Loucy (cell line): Measurements from ENCODE around the gene KCNQ2.

Experiments
- H2AFZ ChIP-seq: fragments of 200-600 bp; sonication (generic); 2 replicates; pipeline ENCODE4 v1.6.0; 2016; ENCODE audit warnings: antibody characterized with exemption, mild to moderate bottlenecking, low read length, moderate library complexity
- H3F3A ChIP-seq: fragments of 200-600 bp; 2 replicates; pipeline ENCODE4 v1.6.0; 2016; ENCODE audit warnings: antibody characterized with exemption, low read depth, mild to moderate bottlenecking
- H3K27me3 ChIP-seq: fragments of 200-600 bp; sonication (generic); 2 replicates; pipeline ENCODE4 v1.6.1; 2014; ENCODE audit warnings: low read length, mild to moderate bottlenecking; ENCODE audit not compliant: insufficient read depth, poor library complexity, severe bottlenecking
- H3K36me3 ChIP-seq: fragments of 200-600 bp; sonication (generic); 2 replicates; pipeline ENCODE4 v1.6.1; 2016; ENCODE audit warnings: low read length; ENCODE audit not compliant: insufficient read depth
- H3K4me1 ChIP-seq: fragments of 200-600 bp; sonication (generic); 2 replicates; pipeline ENCODE4 v1.5.1; 2014; ENCODE audit warnings: low read length, mild to moderate bottlenecking; ENCODE audit not compliant: insufficient read depth, poor library complexity, severe bottlenecking
- H3K4me2 ChIP-seq: fragments of 200-600 bp; sonication (generic); 2 replicates; pipeline ENCODE4 v1.6.0; 2014; ENCODE audit warnings: antibody characterized with exemption, low read length, low read depth, mild to moderate bottlenecking; ENCODE audit not compliant: poor library complexity, severe bottlenecking
- H3K4me3 ChIP-seq: fragments of 200-600 bp; sonication (generic); 2 replicates; pipeline ENCODE4 v1.5.1; 2014; ENCODE audit warnings: low read length, mild to moderate bottlenecking, mixed read lengths; ENCODE audit not compliant: poor library complexity, severe bottlenecking
- H3K79me2 ChIP-seq: fragments of 200-600 bp; sonication (generic); 2 replicates; pipeline ENCODE4 v1.6.1; 2014; ENCODE audit warnings: low read length; ENCODE audit not compliant: insufficient read depth
- H3K9ac ChIP-seq: fragments of 200-600 bp; sonication (generic); 2 replicates; pipeline ENCODE4 v1.6.0; 2014; ENCODE audit warnings: mild to moderate bottlenecking, low read depth, low read length, moderate library complexity; ENCODE audit not compliant: poor library complexity, severe bottlenecking
- H3K9me2 ChIP-seq: fragments of 200-600 bp; sonication (generic); replicated peaks from 2 replicates; pipeline ENCODE4 v1.6.1; 2016; ENCODE audit warnings: low read depth, low read length, mixed read lengths
- H3K9me3 ChIP-seq: fragments of 200-600 bp; sonication (generic); 2 replicates; pipeline ENCODE4 v1.6.1; 2014; ENCODE audit warnings: mild to moderate bottlenecking, antibody characterized with exemption, low read length, low read depth; ENCODE audit not compliant: insufficient read depth
- H4K20me1 ChIP-seq: fragments of 200-600 bp; sonication (generic); 2 replicates; pipeline ENCODE4 v1.6.0; 2014; ENCODE audit warnings: antibody characterized with exemption, low read length, mild to moderate bottlenecking; ENCODE audit not compliant: insufficient read depth, poor library complexity, severe bottlenecking
- EZH2phosphoT487 ChIP-seq: fragments of 200-600 bp; IDR thresholded peaks from 2 replicates; pipeline ENCODE4 v1.6.1; 2018; ENCODE audit warnings: antibody characterized with exemption, mild to moderate bottlenecking, moderate library complexity, borderline replicate concordance
- TF ChIP-seq, protein P1 (sequence below): fragments of 200-600 bp; sonication (generic); conservative IDR thresholded peaks from 2 replicates; pipeline ENCODE4 v1.5.1; 2014; ENCODE audit warnings: mild to moderate bottlenecking, antibody characterized with exemption, low read length

Gene KCNQ2

DNA sequence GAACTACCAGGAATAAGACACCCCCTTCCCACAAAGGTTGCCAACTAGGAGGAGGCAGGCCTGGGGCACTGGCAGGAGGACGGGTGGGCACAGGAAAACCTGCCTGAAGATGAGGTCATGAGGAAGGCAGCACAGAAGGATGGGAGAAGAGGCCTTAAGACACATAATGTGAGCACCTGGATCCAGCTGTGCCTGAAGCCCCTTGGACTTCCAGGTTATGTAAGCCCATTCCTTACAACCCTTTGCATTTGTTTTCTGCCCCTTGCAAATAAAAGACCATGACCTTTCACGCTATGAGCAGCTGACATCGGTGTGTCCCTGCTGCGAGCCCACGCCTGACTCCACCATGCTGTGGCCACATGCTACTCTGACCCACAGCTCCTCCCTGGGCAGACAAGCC, 23.4 kb downstream of the KCNQ2 start:
- no peak for TF ChIP-seq EZH2phosphoT487
- TF ChIP-seq, protein P1, sequence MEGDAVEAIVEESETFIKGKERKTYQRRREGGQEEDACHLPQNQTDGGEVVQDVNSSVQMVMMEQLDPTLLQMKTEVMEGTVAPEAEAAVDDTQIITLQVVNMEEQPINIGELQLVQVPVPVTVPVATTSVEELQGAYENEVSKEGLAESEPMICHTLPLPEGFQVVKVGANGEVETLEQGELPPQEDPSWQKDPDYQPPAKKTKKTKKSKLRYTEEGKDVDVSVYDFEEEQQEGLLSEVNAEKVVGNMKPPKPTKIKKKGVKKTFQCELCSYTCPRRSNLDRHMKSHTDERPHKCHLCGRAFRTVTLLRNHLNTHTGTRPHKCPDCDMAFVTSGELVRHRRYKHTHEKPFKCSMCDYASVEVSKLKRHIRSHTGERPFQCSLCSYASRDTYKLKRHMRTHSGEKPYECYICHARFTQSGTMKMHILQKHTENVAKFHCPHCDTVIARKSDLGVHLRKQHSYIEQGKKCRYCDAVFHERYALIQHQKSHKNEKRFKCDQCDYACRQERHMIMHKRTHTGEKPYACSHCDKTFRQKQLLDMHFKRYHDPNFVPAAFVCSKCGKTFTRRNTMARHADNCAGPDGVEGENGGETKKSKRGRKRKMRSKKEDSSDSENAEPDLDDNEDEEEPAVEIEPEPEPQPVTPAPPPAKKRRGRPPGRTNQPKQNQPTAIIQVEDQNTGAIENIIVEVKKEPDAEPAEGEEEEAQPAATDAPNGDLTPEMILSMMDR = no peak
- H3K4me2 ChIP-seq = no peak overlapping the region
- no peaks in the 10 kb centered on the region for H3K9me2 ChIP-seq
- H3K9me3 ChIP-seq = no peaks in the 10 kb centered on the region
- peaks cover 17% of the 10 kb centered on the region for H3K4me1 ChIP-seq
- no peak overlapping the region for H3K9ac ChIP-seq
- no peak overlapping the region for H2AFZ ChIP-seq
- H3K27me3 ChIP-seq = no peaks in the 10 kb centered on the region
- H3F3A ChIP-seq = no peaks in the 10 kb centered on the region
- H4K20me1 ChIP-seq = no peaks in the 10 kb centered on the region
- H3K79me2 ChIP-seq = no peaks in the 10 kb centered on the region
- H3K36me3 ChIP-seq = no peaks in the 10 kb centered on the region
- no peak overlapping the region for H3K4me3 ChIP-seq

DNA sequence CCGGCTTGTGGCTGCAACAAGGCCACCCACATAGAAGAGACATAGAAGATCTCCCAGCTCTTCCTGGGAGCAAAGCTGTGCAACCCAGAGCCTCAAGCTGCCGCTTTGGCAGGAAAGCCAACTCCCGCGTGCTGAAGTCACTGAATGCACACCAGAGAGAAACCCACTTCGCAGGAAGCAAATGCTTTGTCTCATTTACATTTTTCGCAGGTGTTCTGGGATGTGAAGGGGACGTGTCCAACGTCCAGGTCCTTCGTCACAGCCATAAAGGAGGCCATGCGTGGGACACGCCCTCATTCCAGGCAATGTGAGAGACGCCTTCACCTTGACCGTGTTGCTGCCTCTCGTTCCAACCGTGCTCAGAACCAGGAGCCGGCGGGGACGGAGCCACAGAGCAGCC, 24.4 kb downstream of the KCNQ2 start:
- no peaks in the 10 kb centered on the region for H3K27me3 ChIP-seq
- H2AFZ ChIP-seq = no peak overlapping the region
- no peaks in the 10 kb centered on the region for H3K79me2 ChIP-seq
- no peaks in the 10 kb centered on the region for H3K9me2 ChIP-seq
- H3K9ac ChIP-seq = no peak overlapping the region
- H3K36me3 ChIP-seq = no peaks in the 10 kb centered on the region
- H3F3A ChIP-seq = no peaks in the 10 kb centered on the region
- H3K4me1 ChIP-seq = peaks cover 12% of the 10 kb centered on the region
- TF ChIP-seq, protein P1 = no peak
- TF ChIP-seq EZH2phosphoT487 = no peak
- no peak overlapping the region for H3K4me2 ChIP-seq
- no peak overlapping the region for H3K4me3 ChIP-seq
- no peaks in the 10 kb centered on the region for H3K9me3 ChIP-seq
- no peaks in the 10 kb centered on the region for H4K20me1 ChIP-seq

DNA sequence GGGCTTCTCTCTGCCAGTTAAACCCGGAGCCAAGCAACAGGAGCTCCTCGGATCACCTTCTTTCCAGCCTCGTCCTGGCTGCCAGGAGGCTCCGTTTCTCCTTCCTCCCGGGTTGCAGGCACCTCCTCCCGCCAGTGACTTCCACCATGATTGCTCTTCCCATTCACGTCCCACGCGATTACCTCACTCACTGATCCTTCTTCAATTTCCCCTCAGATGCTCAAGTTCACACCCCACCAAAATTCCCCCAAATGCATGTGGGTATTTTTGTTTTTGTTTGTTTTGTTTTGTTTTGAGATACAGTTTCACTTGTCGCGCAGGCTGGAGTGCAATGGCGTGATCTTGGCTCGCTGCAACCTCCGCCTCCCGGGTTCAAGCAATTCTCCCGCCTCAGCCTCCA, 25.1 kb downstream of the KCNQ2 start:
- Histone ChIP-seq H3K9ac (no peak overlapping the region), H3K9me3 (no peaks in the 10 kb centered on the region), H3K36me3 (no peaks in the 10 kb centered on the region), H3K4me1 (peaks cover 13% of the 10 kb centered on the region), H2AFZ (no peak overlapping the region), H3K27me3 (no peaks in the 10 kb centered on the region), H4K20me1 (no peaks in the 10 kb centered on the region), H3K4me3 (no peak overlapping the region), H3K9me2 (no peaks in the 10 kb centered on the region), H3F3A (no peaks in the 10 kb centered on the region), H3K79me2 (no peaks in the 10 kb centered on the region), H3K4me2 (no peak overlapping the region)
- TF ChIP-seq, protein P1 = no peak
- TF ChIP-seq EZH2phosphoT487 = no peak
